ENCODE data around the gene DNAJA3.

DNAJA3 gene

DNA sequence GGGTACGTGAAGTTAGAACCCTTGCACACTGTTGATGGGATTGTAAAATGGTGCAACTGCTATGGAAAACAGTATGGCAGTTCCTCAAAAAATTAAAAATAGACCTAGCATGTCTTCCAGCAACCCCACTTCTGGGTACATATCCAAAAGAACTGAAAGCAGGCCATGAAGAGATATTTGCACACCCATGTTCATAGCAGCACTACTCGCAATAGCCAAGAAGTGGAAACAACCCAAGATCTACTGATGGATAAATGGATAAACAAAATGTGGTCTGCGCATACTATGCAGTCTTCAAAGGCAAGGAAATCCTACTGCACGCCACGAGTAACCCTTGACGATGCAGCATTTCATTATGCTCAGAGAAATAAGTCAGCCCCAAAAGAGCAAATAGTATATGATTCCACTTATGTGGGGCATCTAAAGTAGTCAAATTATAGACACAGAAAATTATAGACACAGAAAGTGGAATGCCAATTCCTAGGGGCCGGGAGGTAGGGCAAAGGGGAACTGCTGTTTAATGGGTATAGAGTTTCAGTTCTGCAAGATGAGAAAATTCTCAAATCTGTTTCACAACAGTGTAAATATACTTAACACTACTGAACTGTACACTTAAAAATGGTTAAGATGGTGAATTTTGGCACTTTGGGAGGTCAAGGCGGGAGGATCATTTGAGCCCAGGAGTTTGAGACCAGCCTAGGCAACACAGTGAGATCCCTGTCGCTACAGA lies 26.5 kb upstream of the DNAJA3 start:
- Histone ChIP-seq H3K4me1 (ENCODE audit: low read length) (no peaks in the 10 kb centered on the region), H3K9me3 (replicated peaks; ENCODE audit: insufficient read depth, low read length) (no peaks in the 10 kb centered on the region), H3K4me3 (ENCODE audit: low read length) (no peak overlapping the region), H3K36me3 (replicated peaks; ENCODE audit: insufficient read depth, low read length) (no peaks in the 10 kb centered on the region; the same call in 1 of the 2 replicates), H4K20me1 (ENCODE audit: insufficient read depth, low read length) (no peaks in the 10 kb centered on the region), H3F3A (ENCODE audit: insufficient read depth, low read length) (no peaks in the 10 kb centered on the region; the same call in 1 of the 2 replicates), H3K27ac (ENCODE audit: low read length) (no peak overlapping the region), H3K9ac (ENCODE audit: low read length) (no peak overlapping the region), H3K4me2 (ENCODE audit: low read depth, low read length) (no peak overlapping the region), H3K27me3 (replicated peaks; ENCODE audit: insufficient read depth, low read length) (no peaks in the 10 kb centered on the region), H3K79me2 (ENCODE audit: low read length) (peaks cover 52% of the 10 kb centered on the region), H2AFZ (ENCODE audit: low read length) (no peak overlapping the region), H3K9me2 (replicated peaks; ENCODE audit: insufficient read depth, low read length) (no peaks in the 10 kb centered on the region)
- DNase-seq, result no peak
- TF ChIP-seq CTCF (IDR thresholded peaks at IDR 0.05; ENCODE audit: low read length) (no peak), EZH2 (optimal IDR thresholded peaks at IDR 0.05; ENCODE audit: low read depth, low read length) (no peak)

DNA sequence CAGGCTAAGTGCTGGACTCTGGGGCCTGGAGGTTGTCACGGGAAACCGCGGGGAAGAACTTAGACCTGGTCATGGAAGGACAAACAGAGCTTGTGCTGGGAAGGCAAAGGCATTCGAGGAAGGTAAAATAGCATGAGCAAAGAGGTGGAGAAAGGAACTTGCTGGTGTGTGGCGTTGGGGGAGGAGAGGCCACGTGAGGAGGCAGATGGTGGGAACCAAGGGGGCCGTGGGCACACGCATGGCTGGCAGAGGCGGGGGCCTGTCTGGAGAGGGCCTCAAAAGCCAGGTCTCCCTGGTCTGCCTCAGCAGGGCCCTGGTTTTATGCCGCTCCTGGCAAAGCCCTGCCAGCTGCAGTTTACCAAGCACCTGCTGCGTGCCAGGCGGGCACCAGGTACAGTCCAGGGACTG lies 24.6 kb upstream of the DNAJA3 start:
- Histone ChIP-seq H3F3A (ENCODE audit: insufficient read depth, low read length) (no peaks in the 10 kb centered on the region; the same call in 1 of the 2 replicates), H3K4me2 (ENCODE audit: low read depth, low read length) (no peak overlapping the region), H3K9ac (ENCODE audit: low read length) (no peak overlapping the region), H3K27me3 (replicated peaks; ENCODE audit: insufficient read depth, low read length) (no peaks in the 10 kb centered on the region), H4K20me1 (ENCODE audit: insufficient read depth, low read length) (no peaks in the 10 kb centered on the region), H3K4me1 (ENCODE audit: low read length) (no peaks in the 10 kb centered on the region), H3K27ac (ENCODE audit: low read length) (no peak overlapping the region), H3K9me2 (replicated peaks; ENCODE audit: insufficient read depth, low read length) (no peaks in the 10 kb centered on the region), H3K4me3 (ENCODE audit: low read length) (no peak overlapping the region), H3K79me2 (ENCODE audit: low read length) (peaks cover 54% of the 10 kb centered on the region), H3K36me3 (replicated peaks; ENCODE audit: insufficient read depth, low read length) (no peaks in the 10 kb centered on the region; the same call in 1 of the 2 replicates), H2AFZ (ENCODE audit: low read length) (no peak overlapping the region), H3K9me3 (replicated peaks; ENCODE audit: insufficient read depth, low read length) (no peaks in the 10 kb centered on the region)
- TF ChIP-seq EZH2phosphoT487 (IDR thresholded peaks at IDR 0.05; ENCODE audit: low read length) (no peak), EZH2 (optimal IDR thresholded peaks at IDR 0.05; ENCODE audit: low read depth, low read length) (no peak), CTCF (IDR thresholded peaks at IDR 0.05; ENCODE audit: low read length) (no peak)
- no peak for DNase-seq

- no peak overlapping the region for H3K27ac ChIP-seq (ENCODE audit: low read length)
- no peaks in the 10 kb centered on the region for H3K4me1 ChIP-seq (ENCODE audit: low read length)
- TF ChIP-seq EZH2 (optimal IDR thresholded peaks at IDR 0.05; ENCODE audit: low read depth, low read length) (no peak), CTCF (IDR thresholded peaks at IDR 0.05; ENCODE audit: low read length) (no peak), EZH2phosphoT487 (IDR thresholded peaks at IDR 0.05; ENCODE audit: low read length) (no peak)
- H3K9me2 ChIP-seq (replicated peaks; ENCODE audit: insufficient read depth, low read length), result no peaks in the 10 kb centered on the region
- no peak overlapping the region for H3K4me3 ChIP-seq (ENCODE audit: low read length)
- H3K27me3 ChIP-seq (replicated peaks; ENCODE audit: insufficient read depth, low read length), result no peaks in the 10 kb centered on the region
- no peak overlapping the region for H3K4me2 ChIP-seq (ENCODE audit: low read depth, low read length)
- H3F3A ChIP-seq (ENCODE audit: insufficient read depth, low read length), result no peaks in the 10 kb centered on the region; the same call in 1 of the 2 replicates
- no peak overlapping the region for H2AFZ ChIP-seq (ENCODE audit: low read length)
- H3K79me2 ChIP-seq (ENCODE audit: low read length), result peaks cover 52% of the 10 kb centered on the region
- H3K36me3 ChIP-seq (replicated peaks; ENCODE audit: insufficient read depth, low read length), result no peaks in the 10 kb centered on the region; the same call in 1 of the 2 replicates
- DNase-seq, result no peak
- no peaks in the 10 kb centered on the region for H3K9me3 ChIP-seq (replicated peaks; ENCODE audit: insufficient read depth, low read length)
- no peak overlapping the region for H3K9ac ChIP-seq (ENCODE audit: low read length)
- no peaks in the 10 kb centered on the region for H4K20me1 ChIP-seq (ENCODE audit: insufficient read depth, low read length)
Measured at GRCh38 chr16:4401510-4401909, 24.2 kb upstream of the DNAJA3 start.

All from MM.1S (cell line).